CD4-positive, CD25-positive, alpha-beta regulatory T cell (primary cell): ENCODE data around the gene MYH9. TPM values are rescaled to one million over a fixed set of nuclear protein-coding genes. Genes with fewer than 3 reads are reported as not detected.
A peak's percentile ranks its signal among the peaks of the same experiment; 100 is the strongest.

ENCODE experiments used
- ATAC-seq, 2 donors: fragments of 150-1000 bp; cut with Tn5 transposase; one replicate each; pipeline ENCODE4 v1.10.0; 2021; ENCODE audit warnings: low read depth in 2 of 2, moderate number of reproducible peaks in 2 of 2, moderate library complexity in 1 of 2
- DNase-seq, 3 donors: peaks; one replicate each; pipeline versions ENCODE4 v3.0.0 to v3.0.0-alpha.2; 2012 to 2022; ENCODE audit warnings: mixed read lengths in 1 of 3
- H3K27ac ChIP-seq: one replicate; pipeline ENCODE4 v1.7.0; 2013; ENCODE audit warnings: mild to moderate bottlenecking, low read length; ENCODE audit not compliant: insufficient read depth, poor library complexity, severe bottlenecking
- H3K27me3 ChIP-seq: one replicate; pipeline ENCODE4 v1.7.0; 2013; ENCODE audit warnings: low read length; ENCODE audit not compliant: control insufficient read depth, insufficient read depth
- H3K36me3 ChIP-seq: one replicate; pipeline ENCODE4 v1.7.0; 2013; ENCODE audit warnings: mild to moderate bottlenecking, low read length, moderate library complexity; ENCODE audit not compliant: control insufficient read depth, insufficient read depth
- H3K4me1 ChIP-seq: 2 replicates; pipeline ENCODE4 v1.7.0; 2013; ENCODE audit warnings: mild to moderate bottlenecking, low read length; ENCODE audit not compliant: insufficient read depth, control insufficient read depth, poor library complexity, severe bottlenecking
- H3K4me3 ChIP-seq: one replicate; pipeline ENCODE4 v1.7.0; 2013; ENCODE audit warnings: low read depth, mild to moderate bottlenecking, low read length, moderate library complexity
- H3K9me3 ChIP-seq, 2 experiments: 1 replicate in 1 of 2; 2 replicates in 1 of 2; pipeline ENCODE4 v1.7.0; 2013; ENCODE audit warnings: low read length in 2 of 2, mild to moderate bottlenecking in 1 of 2, moderate library complexity in 1 of 2; ENCODE audit not compliant: control insufficient read depth in 2 of 2
- H3K27ac Mint-ChIP-seq, 3 donors: one replicate each; pipeline ENCODE4 v1.8.0; 2020 to 2022; ENCODE audit warnings: mild to moderate bottlenecking in 3 of 3, mixed read lengths in 3 of 3, moderate library complexity in 2 of 3
- H3K27me3 Mint-ChIP-seq: one replicate; pipeline ENCODE4 v1.8.0; 2022; ENCODE audit warnings: mild to moderate bottlenecking, mixed read lengths
- H3K36me3 Mint-ChIP-seq: one replicate; pipeline ENCODE4 v1.8.0; 2020; ENCODE audit warnings: mixed read lengths
- H3K4me1 Mint-ChIP-seq, 4 donors: one replicate each; pipeline ENCODE4 v1.8.0; 2020 to 2022; ENCODE audit warnings: mixed read lengths in 4 of 4, mild to moderate bottlenecking in 1 of 4
- H3K4me3 Mint-ChIP-seq, 4 donors: one replicate each; pipeline ENCODE4 v1.8.0; 2020 to 2022; ENCODE audit warnings: mild to moderate bottlenecking in 4 of 4, mixed read lengths in 4 of 4, moderate library complexity in 3 of 4
- H3K9me3 Mint-ChIP-seq, 7 donors: one replicate each; pipeline ENCODE4 v1.8.0; 2020 to 2022; ENCODE audit warnings: mixed read lengths in 7 of 7, mild to moderate bottlenecking in 3 of 7, moderate library complexity in 2 of 7
- polyA plus RNA-seq, 4 donors: library from polyadenylated mRNA; unstranded; fragments of 300-500 nt; fragmentation: Illumina TruSeq; gene quantifications; one replicate each; pipeline ENCODE4 v1.2.3, GENCODE V29; 2021
- total RNA-seq: library from RNA; stranded (reverse); gene quantifications from one replicate; pipeline ENCODE4 v1.2.3, GENCODE V29; 2022

MYH9 gene
- total and polyA plus RNA-seq, 5 donors from 2014 or later, result 80.0 to 1,341 (median 98.1) TPM

GRCh38 chr22:36337365-36338130 lies 50.2 kb downstream of the MYH9 start:
- Mint-ChIP-seq H3K4me1 (peaks cover 36 to 99% (median 82%) of the 10 kb centered on the region in 4 donors), H3K27ac (peak overlapping the region; percentile 94 to 100 (median 99)), H3K9me3 (no peaks in the 10 kb centered on the region), H3K36me3 (peaks cover 65% of the 10 kb centered on the region), H3K4me3 (peak overlapping the region; percentile 66 to 86 (median 81)), H3K27me3 (no peaks in the 10 kb centered on the region)
- Histone ChIP-seq H3K4me1 (peaks cover 81% of the 10 kb centered on the region), H3K9me3 (no peaks in the 10 kb centered on the region), H3K27me3 (no peaks in the 10 kb centered on the region), H3K4me3 (peak overlapping the region; percentile 17), H3K27ac (peak overlapping the region; percentile 93), H3K36me3 (peaks cover 86% of the 10 kb centered on the region)
- DNase-seq, result no peak
- ATAC-seq, result no peak

GRCh38 chr22:36336246-36337182 lies 51.3 kb downstream of the MYH9 start:
- ATAC-seq (no peak), DNase-seq (no peak)
- Mint-ChIP-seq H3K27ac (peak overlapping the region; percentile 94 to 100 (median 99)), H3K9me3 (no peaks in the 10 kb centered on the region), H3K27me3 (no peaks in the 10 kb centered on the region), H3K4me1 (peaks cover 38 to 98% (median 80%) of the 10 kb centered on the region in 4 donors), H3K36me3 (peaks cover 56% of the 10 kb centered on the region), H3K4me3 (peak overlapping the region; percentile 66 to 86 (median 81))
- Histone ChIP-seq H3K4me1 (peaks cover 84% of the 10 kb centered on the region), H3K4me3 (peak overlapping the region; percentile 28), H3K36me3 (peaks cover 76% of the 10 kb centered on the region), H3K9me3 (no peaks in the 10 kb centered on the region), H3K27me3 (no peaks in the 10 kb centered on the region), H3K27ac (peak overlapping the region; percentile 93)

- Histone ChIP-seq H3K9me3 (no peaks in the 10 kb centered on the region), H3K27me3 (no peaks in the 10 kb centered on the region), H3K4me3 (peak overlapping the region; percentile 28), H3K4me1 (peaks cover 93% of the 10 kb centered on the region), H3K27ac (peak overlapping the region; percentile 93), H3K36me3 (peaks cover 70% of the 10 kb centered on the region)
- Mint-ChIP-seq H3K27ac (peak overlapping the region; percentile 94 to 100 (median 99)), H3K4me1 (peaks cover 41 to 98% (median 78%) of the 10 kb centered on the region in 4 donors), H3K4me3 (peak overlapping the region; percentile 82 to 92 (median 89)), H3K9me3 (no peaks in the 10 kb centered on the region), H3K36me3 (peaks cover 47% of the 10 kb centered on the region), H3K27me3 (peaks cover 5% of the 10 kb centered on the region)
- DNase-seq, result peak in 1 of 3 donors; percentile 54
- ATAC-seq, result no peak
These were observed 52.1 kb downstream of the MYH9 start for GRCh38 chr22:36335621-36336020.

GRCh38 chr22:36334821-36335603 lies 52.8 kb downstream of the MYH9 start:
- peak; percentile 37 to 54 (median 48) for DNase-seq

GRCh38 chr22:36334081-36334820 lies 53.5 kb downstream of the MYH9 start:
- peak overlapping the region; percentile 94 to 100 (median 99) for H3K27ac Mint-ChIP-seq
- Histone ChIP-seq H3K4me1 (peaks cover 98% of the 10 kb centered on the region), H3K4me3 (peak overlapping the region; percentile 59), H3K27ac (peak overlapping the region; percentile 93), H3K9me3 (no peaks in the 10 kb centered on the region), H3K36me3 (peaks cover 67% of the 10 kb centered on the region), H3K27me3 (no peaks in the 10 kb centered on the region)
- DNase-seq, result peak in 1 of 3 donors; percentile 68
- H3K9me3 Mint-ChIP-seq, result no peaks in the 10 kb centered on the region
- H3K4me3 Mint-ChIP-seq, result peak overlapping the region; percentile 82 to 92 (median 89)
- H3K4me1 Mint-ChIP-seq, result peaks cover 32 to 99% (median 82%) of the 10 kb centered on the region in 4 donors
- no peak for ATAC-seq
- H3K27me3 Mint-ChIP-seq, result peaks cover 5% of the 10 kb centered on the region
- peaks cover 46% of the 10 kb centered on the region for H3K36me3 Mint-ChIP-seq

More at GRCh38 chr22:36334821-36335603, 52.8 kb downstream of the MYH9 start:
- H3K9me3 ChIP-seq, result no peaks in the 10 kb centered on the region
- Mint-ChIP-seq H3K36me3 (peaks cover 49% of the 10 kb centered on the region), H3K27ac (peak overlapping the region; percentile 94 to 100 (median 99)), H3K9me3 (no peaks in the 10 kb centered on the region), H3K27me3 (peaks cover 5% of the 10 kb centered on the region), H3K4me3 (peak overlapping the region; percentile 82 to 92 (median 89)), H3K4me1 (peaks cover 39 to 99% (median 81%) of the 10 kb centered on the region in 4 donors)
- H3K4me3 ChIP-seq, result peak overlapping the region; percentile 59
- no peak for ATAC-seq
- H3K27ac ChIP-seq, result peak overlapping the region; percentile 93
- H3K4me1 ChIP-seq, result peaks cover 98% of the 10 kb centered on the region
- H3K27me3 ChIP-seq, result no peaks in the 10 kb centered on the region
- peaks cover 70% of the 10 kb centered on the region for H3K36me3 ChIP-seq

GRCh38 chr22:36333644-36334043 lies 54.1 kb downstream of the MYH9 start:
- DNase-seq (no peak), ATAC-seq (no peak)
- peak overlapping the region; percentile 82 to 92 (median 89) for H3K4me3 Mint-ChIP-seq
- H3K4me3 ChIP-seq, result peak overlapping the region; percentile 58
- peaks cover 65% of the 10 kb centered on the region for H3K36me3 ChIP-seq
- peak overlapping the region; percentile 94 to 100 (median 99) for H3K27ac Mint-ChIP-seq
- H3K4me1 Mint-ChIP-seq, result peaks cover 28 to 99% (median 82%) of the 10 kb centered on the region in 4 donors
- H3K4me1 ChIP-seq, result peaks cover 98% of the 10 kb centered on the region
- H3K27ac ChIP-seq, result peak overlapping the region; percentile 93
- H3K9me3 ChIP-seq, result no peaks in the 10 kb centered on the region
- H3K27me3 Mint-ChIP-seq, result peaks cover 5% of the 10 kb centered on the region
- H3K36me3 Mint-ChIP-seq, result peaks cover 46% of the 10 kb centered on the region
- H3K9me3 Mint-ChIP-seq, result no peaks in the 10 kb centered on the region
- H3K27me3 ChIP-seq, result no peaks in the 10 kb centered on the region
